Stimulated activated CD4-positive, alpha-beta T cell treated with anti-CD3 and anti-CD28 coated beads, Interleukin-2, amount 100 ng/mL, for 48 hours (primary cell): ENCODE measurements around the gene HMCES.

Source experiments
- DNase-seq, 2 donors: peaks; one replicate each; pipeline ENCODE4 v3.0.0-alpha.2; 2020

Gene HMCES

DNA sequence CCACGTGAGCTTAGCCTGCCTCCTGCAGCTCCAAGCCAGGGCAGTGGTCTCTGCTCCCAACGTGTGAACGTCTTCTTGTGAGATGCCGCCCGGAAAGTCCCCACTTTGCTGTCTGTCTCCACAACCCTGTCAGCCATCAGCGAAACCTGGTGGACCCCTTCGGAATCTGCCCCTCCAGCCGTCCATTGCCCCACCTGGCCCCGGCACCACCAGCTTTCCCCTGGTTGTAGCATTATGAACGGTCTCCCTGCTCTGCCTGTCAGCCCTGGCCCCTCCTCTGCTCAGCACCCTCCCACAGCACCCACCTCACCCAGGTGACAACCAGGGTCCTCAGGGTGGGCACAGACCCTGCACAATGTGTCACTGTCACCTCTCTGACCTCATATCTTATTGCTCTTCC lies 71.1 kb downstream of the HMCES start:
- no peak for DNase-seq

DNA sequence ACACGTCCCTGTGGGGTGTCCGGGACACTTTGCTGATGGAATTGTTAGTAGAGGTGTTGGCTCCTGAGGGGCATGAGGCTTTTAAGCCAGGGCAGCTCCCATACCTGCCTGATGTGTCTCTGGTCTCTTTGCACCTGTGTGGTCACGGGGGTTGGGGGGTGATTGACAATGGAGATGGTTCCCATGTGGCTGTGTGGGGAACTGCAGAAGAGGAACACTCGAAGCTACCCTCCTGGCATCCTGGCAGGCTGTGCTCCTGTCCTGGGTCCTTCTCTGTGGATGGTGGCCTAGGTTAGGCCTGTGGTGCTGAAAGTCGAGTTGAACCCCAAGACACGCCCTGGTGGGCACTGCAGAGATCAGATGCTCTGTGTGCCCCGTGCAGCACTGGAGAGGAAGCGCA lies 73.4 kb downstream of the HMCES start:
- DNase-seq, result no peak

DNA sequence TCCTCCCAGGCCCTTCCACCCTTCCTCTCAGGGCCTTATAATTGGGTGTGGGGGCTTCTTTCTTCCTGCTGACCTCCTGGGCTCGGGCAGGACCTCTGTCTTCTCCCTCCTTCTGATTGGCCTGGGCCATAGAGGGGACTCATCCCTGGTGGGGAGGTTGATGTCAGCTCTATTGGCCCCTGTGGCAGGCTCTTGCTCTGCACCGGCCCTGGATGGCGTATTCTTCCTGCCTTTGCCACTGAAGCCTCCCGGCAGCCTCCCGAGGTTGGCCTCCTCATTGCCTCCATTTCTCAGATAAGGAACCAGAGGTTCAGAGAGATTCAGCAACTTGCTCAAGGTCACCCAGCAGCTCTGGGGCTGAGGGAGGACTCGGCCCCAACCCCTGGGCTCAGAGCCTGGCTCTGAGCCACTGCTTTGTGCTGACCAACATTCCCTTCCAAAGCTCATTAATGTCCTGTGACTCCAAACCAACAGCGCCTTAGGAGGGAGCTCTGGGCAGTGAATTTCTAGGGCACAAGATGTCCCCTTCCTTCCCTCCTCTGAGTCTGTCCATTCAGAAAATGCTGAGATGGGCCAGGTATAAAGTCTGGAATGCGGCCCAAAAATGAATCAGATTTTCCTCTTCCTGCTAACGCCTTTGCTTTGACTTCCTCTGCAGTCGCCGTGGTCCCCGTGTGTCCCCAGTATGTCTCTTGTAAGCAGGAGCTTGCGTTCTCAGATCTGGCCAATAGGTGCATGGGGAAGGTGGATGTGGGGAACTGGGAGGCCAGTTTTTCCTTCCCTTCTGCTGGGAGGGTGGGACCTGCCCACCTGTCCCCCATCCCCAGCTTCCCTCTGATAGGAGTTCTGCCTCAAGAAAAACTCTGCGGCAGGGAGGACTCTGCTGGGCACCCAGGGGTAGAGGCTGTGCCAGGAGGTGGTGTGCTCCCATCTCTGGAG lies 74.2 kb downstream of the HMCES start:
- DNase-seq, result no peak

DNA sequence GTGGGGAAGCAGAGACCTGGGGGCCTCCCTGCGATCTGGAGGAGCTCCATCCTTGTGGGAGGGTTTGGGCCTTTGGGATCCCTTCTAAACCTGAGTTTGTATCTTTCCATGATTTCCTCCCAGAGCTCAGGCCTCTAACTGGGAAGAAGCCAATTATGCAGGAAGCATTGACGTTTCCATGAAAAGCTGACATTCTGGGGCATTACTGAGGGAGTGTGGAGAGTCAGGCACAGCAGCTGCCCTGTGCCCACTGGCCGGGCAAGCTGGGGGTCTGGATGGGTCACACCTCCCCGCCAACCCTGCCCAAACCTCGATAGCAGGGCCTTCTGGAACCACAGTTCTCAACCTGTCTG lies 74.9 kb downstream of the HMCES start:
- no peak for DNase-seq
